HAP-1 (cell line): ENCODE data around the gene FIS1.
"Not testable (repeated sequence)": the region's sequence is repeated elsewhere in the genome, so short reads cannot be mapped to it uniquely, and the experiment has no call there.

Source experiments
- DNase-seq, 2 experiments: peaks; one replicate each; pipeline ENCODE4 v3.0.0-alpha.2; 2016 to 2020; ENCODE audit warnings: low spot score in 2 of 2
- H3K27me3 ChIP-seq: fragments of 250-450 bp; sonication (Bioruptor Pico); 2 replicates; pipeline ENCODE4 v1.5.1; 2020; ENCODE audit warnings: low read depth, mild to moderate bottlenecking, moderate library complexity
- H3K36me3 ChIP-seq: fragments of 250-450 bp; sonication (Bioruptor Pico); replicated peaks from 2 replicates; pipeline ENCODE4 v1.5.1; 2020; ENCODE audit warnings: mild to moderate bottlenecking
- H3K4me1 ChIP-seq: fragments of 250-450 bp; sonication (Bioruptor Pico); 2 replicates; pipeline ENCODE4 v1.5.1; 2020; ENCODE audit warnings: mild to moderate bottlenecking
- H3K4me3 ChIP-seq: fragments of 250-450 bp; sonication (Bioruptor Pico); 2 replicates; pipeline ENCODE4 v1.5.1; 2020; ENCODE audit warnings: mild to moderate bottlenecking, moderate library complexity
- H3K9me3 ChIP-seq: fragments of 250-450 bp; sonication (Bioruptor Pico); 2 replicates; pipeline ENCODE4 v1.5.1; 2020; ENCODE audit warnings: mild to moderate bottlenecking, moderate library complexity
- in situ Hi-C: fragments of 300-500 bp; cut with MboI; formaldehyde crosslinking; loops from 3 replicates; pipeline ENCODE4 v1.14.3; 2020; ENCODE audit warnings: low sequenced_read_pairs, inconsistent platforms, mixed read lengths

The FIS1 gene

GRCh38 chr7:101212014-101212413 lies 32.9 kb downstream of the FIS1 start:
- H3K9me3 ChIP-seq, result no peaks in the 10 kb centered on the region
- no peak overlapping the region for H3K4me3 ChIP-seq
- H3K4me1 ChIP-seq, result peaks cover 8% of the 10 kb centered on the region
- no peaks in the 10 kb centered on the region for H3K27me3 ChIP-seq
- H3K36me3 ChIP-seq, result peaks cover 47% of the 10 kb centered on the region
- in situ Hi-C loops, result no loop called here
- no peak for DNase-seq

- Histone ChIP-seq H3K27me3 (no peaks in the 10 kb centered on the region), H3K4me3 (no peak overlapping the region), H3K4me1 (peaks cover 5% of the 10 kb centered on the region), H3K9me3 (no peaks in the 10 kb centered on the region), H3K36me3 (peaks cover 48% of the 10 kb centered on the region)
- in situ Hi-C loops, result no loop called here
- no peak for DNase-seq
Observed at GRCh38 chr7:101211501-101211900, 33.4 kb downstream of the FIS1 start.

- no peak overlapping the region for H3K4me3 ChIP-seq
- in situ Hi-C loops, result no loop called here
- no peaks in the 10 kb centered on the region for H3K27me3 ChIP-seq
- H3K4me1 ChIP-seq, result no peaks in the 10 kb centered on the region
- peaks cover 42% of the 10 kb centered on the region for H3K36me3 ChIP-seq
- H3K9me3 ChIP-seq, result no peaks in the 10 kb centered on the region
- no peak for DNase-seq
Observed at GRCh38 chr7:101210143-101210542, 34.7 kb downstream of the FIS1 start.

- H3K4me1 ChIP-seq, result no peaks in the 10 kb centered on the region
- no peak overlapping the region for H3K4me3 ChIP-seq
- no peaks in the 10 kb centered on the region for H3K9me3 ChIP-seq
- in situ Hi-C loops, result no loop called here
- H3K27me3 ChIP-seq, result no peaks in the 10 kb centered on the region
- H3K36me3 ChIP-seq, result peaks cover 29% of the 10 kb centered on the region
- DNase-seq, result no peak
Observed at GRCh38 chr7:101208794-101209193, 36.1 kb downstream of the FIS1 start.

- in situ Hi-C loops, result no loop called here
- H3K4me3 ChIP-seq, result no peak overlapping the region
- peaks cover 27% of the 10 kb centered on the region for H3K36me3 ChIP-seq
- H3K27me3 ChIP-seq, result no peaks in the 10 kb centered on the region
- no peaks in the 10 kb centered on the region for H3K4me1 ChIP-seq
- no peak for DNase-seq
- no peaks in the 10 kb centered on the region for H3K9me3 ChIP-seq
Observed at GRCh38 chr7:101207459-101207858, 37.4 kb downstream of the FIS1 start.

GRCh38 chr7:101206665-101207042 lies 38.2 kb downstream of the FIS1 start:
- Histone ChIP-seq H3K4me1 (no peaks in the 10 kb centered on the region), H3K27me3 (no peaks in the 10 kb centered on the region), H3K9me3 (no peaks in the 10 kb centered on the region), H3K4me3 (no peak overlapping the region), H3K36me3 (peaks cover 23% of the 10 kb centered on the region)
- in situ Hi-C loops, result no loop called here
- DNase-seq, result no peak

- no peaks in the 10 kb centered on the region for H3K4me1 ChIP-seq
- no peak for DNase-seq
- no peaks in the 10 kb centered on the region for H3K27me3 ChIP-seq
- H3K4me3 ChIP-seq, result no peak overlapping the region
- in situ Hi-C loops, result no loop called here
- H3K9me3 ChIP-seq, result no peaks in the 10 kb centered on the region
- H3K36me3 ChIP-seq, result peaks cover 20% of the 10 kb centered on the region
Observed at GRCh38 chr7:101205901-101206664, 38.8 kb downstream of the FIS1 start.

GRCh38 chr7:101203740-101204738 lies 40.8 kb downstream of the FIS1 start:
- in situ Hi-C loops, H3K4me1 ChIP-seq, H3K27me3 ChIP-seq, H3K9me3 ChIP-seq, DNase-seq, H3K36me3 ChIP-seq, H3K4me3 ChIP-seq: not testable (repeated sequence)

- DNase-seq, result no peak
- H3K36me3 ChIP-seq, result 0 out of 2 replicates have a peak, but pooled peaks cover 4% of the 10 kb centered on the region
- in situ Hi-C loops, result no loop called here
- no peaks in the 10 kb centered on the region for H3K27me3 ChIP-seq
- H3K9me3 ChIP-seq, result no peaks in the 10 kb centered on the region
- H3K4me1 ChIP-seq, result no peaks in the 10 kb centered on the region
- H3K4me3 ChIP-seq, result no peak overlapping the region
Observed at GRCh38 chr7:101202603-101202918, 42.3 kb downstream of the FIS1 start.

- no peaks in the 10 kb centered on the region for H3K27me3 ChIP-seq
- H3K4me1 ChIP-seq, result no peaks in the 10 kb centered on the region
- H3K9me3 ChIP-seq, result no peaks in the 10 kb centered on the region
- DNase-seq, result no peak
- in situ Hi-C loops, result no loop called here
- H3K36me3 ChIP-seq, result 0 out of 2 replicates have a peak, but pooled peaks cover 4% of the 10 kb centered on the region
- no peak overlapping the region for H3K4me3 ChIP-seq
Observed at GRCh38 chr7:101201695-101202602, 42.9 kb downstream of the FIS1 start.

- no peaks in the 10 kb centered on the region for H3K4me1 ChIP-seq
- H3K9me3 ChIP-seq, result no peaks in the 10 kb centered on the region
- H3K27me3 ChIP-seq, result no peaks in the 10 kb centered on the region
- DNase-seq, result no peak
- no peak within 1 kb of the TSS for H3K4me3 ChIP-seq
- H3K36me3 ChIP-seq, result no peaks in the 10 kb centered on the region
- in situ Hi-C loops, result no loop called here
Observed at GRCh38 chr7:101200862-101201599, 43.9 kb downstream of the FIS1 start, which contains the start of gene MOGAT3. TSS of gene MOGAT3 (minus strand) at chr7:101201036. CDS start at chr7:101200854, 182 bp downstream.

- Histone ChIP-seq H3K4me3 (no peak overlapping the region), H3K27me3 (no peaks in the 10 kb centered on the region), H3K9me3 (no peaks in the 10 kb centered on the region), H3K36me3 (no peaks in the 10 kb centered on the region), H3K4me1 (no peaks in the 10 kb centered on the region)
- in situ Hi-C loops, result no loop called here
- DNase-seq, result no peak
Observed at GRCh38 chr7:101200504-101200861, 44.4 kb downstream of the FIS1 start.

- H3K4me3 ChIP-seq, H3K27me3 ChIP-seq, in situ Hi-C loops, H3K4me1 ChIP-seq, H3K9me3 ChIP-seq, DNase-seq, H3K36me3 ChIP-seq: not testable (repeated sequence)
Observed at GRCh38 chr7:101199522-101199921, 45.4 kb downstream of the FIS1 start.
